Hepatocyte (in vitro differentiated cells): ENCODE measurements around the gene IDE. TPM values are rescaled to one million over a fixed set of nuclear protein-coding genes. Genes with fewer than 3 reads are reported as not detected.

Experiments
- DNase-seq: peaks from one replicate; pipeline ENCODE4 v3.0.0-alpha.2; 2016; ENCODE audit warnings: low spot score
- H2AFZ ChIP-seq: fragments of 200-600 bp; sonication (generic); 2 replicates; pipeline ENCODE4 v1.6.0; 2016; ENCODE audit warnings: antibody characterized with exemption, mild to moderate bottlenecking
- H3K27ac ChIP-seq: fragments of 200-600 bp; sonication (generic); 2 replicates; pipeline ENCODE4 v1.5.1; 2016; ENCODE audit warnings: mild to moderate bottlenecking
- H3K27me3 ChIP-seq: fragments of 200-600 bp; sonication (generic); 2 replicates; pipeline ENCODE4 v1.6.1; 2016
- H3K36me3 ChIP-seq: fragments of 200-600 bp; sonication (generic); replicated peaks from 2 replicates; pipeline ENCODE4 v1.5.1; 2016; ENCODE audit warnings: low read depth; ENCODE audit not compliant: insufficient read depth
- H3K4me1 ChIP-seq: fragments of 200-600 bp; sonication (generic); 2 replicates; pipeline ENCODE4 v1.5.1; 2016; ENCODE audit warnings: mild to moderate bottlenecking, moderate library complexity; ENCODE audit not compliant: insufficient read depth
- H3K4me2 ChIP-seq: fragments of 200-600 bp; sonication (generic); 2 replicates; pipeline ENCODE4 v1.6.0; 2016
- H3K4me3 ChIP-seq: fragments of 200-600 bp; sonication (generic); 2 replicates; pipeline ENCODE4 v1.5.1; 2016; ENCODE audit warnings: mild to moderate bottlenecking
- H3K79me2 ChIP-seq: fragments of 200-600 bp; sonication (generic); 2 replicates; pipeline ENCODE4 v1.6.0; 2017; ENCODE audit warnings: mild to moderate bottlenecking
- H3K9me2 ChIP-seq: fragments of 200-600 bp; sonication (generic); replicated peaks from 2 replicates; pipeline ENCODE4 v1.6.0; 2017; ENCODE audit warnings: mild to moderate bottlenecking; ENCODE audit not compliant: insufficient read depth
- H3K9me3 ChIP-seq: fragments of 200-600 bp; sonication (generic); 2 replicates; pipeline ENCODE4 v1.5.1; 2016; ENCODE audit warnings: low read depth, mild to moderate bottlenecking
- H4K20me1 ChIP-seq: fragments of 200-600 bp; sonication (generic); 2 replicates; pipeline ENCODE4 v1.6.0; 2016; ENCODE audit warnings: mild to moderate bottlenecking; ENCODE audit not compliant: insufficient read depth, poor library complexity, severe bottlenecking
- CTCF ChIP-seq: fragments of 200-600 bp; sonication (generic); IDR thresholded peaks from 2 replicates; pipeline ENCODE4 v1.5.1; 2016; ENCODE audit warnings: antibody characterized with exemption, mild to moderate bottlenecking; ENCODE audit not compliant: poor library complexity
- EZH2 ChIP-seq: fragments of 200-600 bp; sonication (generic); IDR thresholded peaks from 2 replicates; pipeline ENCODE4 v1.6.1; 2016; ENCODE audit warnings: antibody characterized with exemption, mild to moderate bottlenecking, borderline replicate concordance
- EZH2phosphoT487 ChIP-seq: fragments of 200-600 bp; sonication (generic); IDR thresholded peaks from one replicate; pipeline ENCODE4 v1.6.1; 2018; ENCODE audit warnings: antibody characterized with exemption, mild to moderate bottlenecking, low read depth, moderate library complexity; ENCODE audit not compliant: unreplicated experiment, severe bottlenecking
- WGBS: methylation state at CpG from one replicate; pipeline ENCODE4 v1.1.6; 2016; ENCODE audit warnings: low lambda C conversion rate; ENCODE audit errors: missing lambda C conversion rate; 5-methylcytosine and 5-hydroxymethylcytosine counted together
- polyA plus RNA-seq: library from polyadenylated mRNA; unstranded; fragments of >200 nt; fragmentation: Nextera tagmentation; extraction: Ambion mirVana; gene quantifications from 2 replicates; pipeline ENCODE4 v1.2.1, GENCODE V29; 2016
- total RNA-seq: library from RNA; depleted of rRNA; stranded (reverse); fragments of >200 nt; gene quantifications from 2 replicates; pipeline ENCODE4 v1.2.3, GENCODE V29; 2014

IDE gene
- total and polyA plus RNA-seq, 2 experiments from 2014 or later = 16.6 to 39.7 TPM

DNA sequence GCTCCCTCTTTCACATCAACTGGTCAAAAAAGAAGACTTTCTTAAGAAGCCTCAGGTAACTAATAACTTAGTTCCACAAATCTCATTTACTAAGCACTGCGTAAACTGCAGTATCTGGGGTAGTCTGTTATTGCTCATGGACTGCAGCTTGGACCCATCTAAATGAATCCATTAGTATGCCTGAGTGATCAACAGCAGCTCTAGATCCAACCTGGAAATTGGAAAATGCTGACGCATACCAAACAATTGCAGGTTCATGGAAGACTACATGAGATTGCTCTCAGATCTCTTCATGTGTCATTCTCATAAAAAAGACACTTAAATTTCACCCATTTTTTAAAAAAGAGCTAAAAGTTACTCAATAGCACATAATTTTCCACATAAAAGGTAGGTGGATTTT is 121.6 kb downstream of the IDE start:
- Histone ChIP-seq H3K4me3 (no peak overlapping the region), H3K9me2 (no peaks in the 10 kb centered on the region), H2AFZ (no peak overlapping the region), H3K9me3 (no peaks in the 10 kb centered on the region), H3K27me3 (no peaks in the 10 kb centered on the region), H3K27ac (no peak overlapping the region), H3K4me2 (no peak overlapping the region), H3K36me3 (no peaks in the 10 kb centered on the region), H4K20me1 (no peaks in the 10 kb centered on the region), H3K79me2 (no peaks in the 10 kb centered on the region), H3K4me1 (no peaks in the 10 kb centered on the region)
- TF ChIP-seq EZH2 (no peak), EZH2phosphoT487 (no peak), CTCF (no peak)
- whole genome bisulfite sequencing = 98% methylated on average over 2 of the region's 2 CpGs
- no peak for DNase-seq

- Histone ChIP-seq H3K9me2 (no peaks in the 10 kb centered on the region), H3K4me1 (no peaks in the 10 kb centered on the region), H3K27me3 (no peaks in the 10 kb centered on the region), H4K20me1 (no peaks in the 10 kb centered on the region), H3K4me2 (no peak overlapping the region), H3K4me3 (no peak overlapping the region), H3K79me2 (no peaks in the 10 kb centered on the region), H3K9me3 (no peaks in the 10 kb centered on the region), H3K36me3 (no peaks in the 10 kb centered on the region), H3K27ac (no peak overlapping the region), H2AFZ (no peak overlapping the region)
- no peak for DNase-seq
- TF ChIP-seq EZH2phosphoT487 (no peak), EZH2 (no peak), CTCF (no peak)
- WGBS = 97% methylated on average over 7 of the region's 7 CpGs
Observed at GRCh38 chr10:92451431-92451830, 122.5 kb downstream of the IDE start.

DNA sequence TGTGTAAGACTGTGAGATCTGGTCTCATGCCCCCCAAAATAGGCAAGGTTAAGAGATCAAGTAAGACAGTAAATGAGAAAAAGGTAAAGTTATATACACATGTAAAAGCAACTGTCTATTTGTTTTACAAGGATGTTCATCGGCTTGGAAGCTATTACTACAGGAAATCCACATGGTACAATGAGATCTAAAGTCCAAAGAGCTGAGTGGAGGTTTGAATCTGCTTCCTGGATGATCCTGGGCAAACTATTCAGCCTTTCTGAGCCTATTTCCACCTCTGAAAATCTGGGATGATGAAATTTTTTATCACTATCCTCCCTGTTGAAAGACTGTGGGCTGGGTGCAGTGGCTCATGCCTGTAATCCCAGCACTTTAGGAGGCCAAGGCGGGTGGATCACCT is 123.0 kb downstream of the IDE start:
- H3K27ac ChIP-seq = no peak overlapping the region
- WGBS = 88% methylated on average over 2 of the region's 2 CpGs
- no peaks in the 10 kb centered on the region for H3K9me2 ChIP-seq
- no peaks in the 10 kb centered on the region for H4K20me1 ChIP-seq
- H3K27me3 ChIP-seq = no peaks in the 10 kb centered on the region
- H3K4me3 ChIP-seq = no peak overlapping the region
- no peaks in the 10 kb centered on the region for H3K9me3 ChIP-seq
- no peaks in the 10 kb centered on the region for H3K36me3 ChIP-seq
- H3K4me2 ChIP-seq = no peak overlapping the region
- no peaks in the 10 kb centered on the region for H3K4me1 ChIP-seq
- no peak for DNase-seq
- H3K79me2 ChIP-seq = no peaks in the 10 kb centered on the region
- H2AFZ ChIP-seq = no peak overlapping the region
- no peak for TF ChIP-seq CTCF

DNA sequence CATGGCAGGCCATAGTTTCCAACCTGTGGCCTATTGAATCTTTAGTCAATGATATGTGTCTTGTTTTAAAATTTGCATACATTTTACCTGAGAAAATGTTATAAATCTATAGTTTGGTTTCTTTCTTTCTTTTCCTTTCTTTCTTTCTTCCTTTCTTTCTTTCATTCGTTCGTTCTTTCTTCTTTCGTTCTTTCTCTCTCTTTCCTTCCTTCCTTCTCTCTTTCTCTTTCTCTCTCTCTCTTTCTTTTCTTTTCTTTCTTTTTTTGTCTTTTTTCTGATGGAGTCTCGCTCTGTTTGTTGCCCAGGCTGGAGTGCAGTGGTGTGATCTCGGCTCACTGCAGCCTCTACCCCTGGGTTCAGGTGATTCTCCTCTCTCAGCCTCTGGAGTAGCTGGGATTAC is 133.3 kb downstream of the IDE start:
- Histone ChIP-seq H3K79me2 (no peaks in the 10 kb centered on the region), H3K9me3 (no peaks in the 10 kb centered on the region), H3K27me3 (no peaks in the 10 kb centered on the region), H3K4me3 (no peak overlapping the region), H3K4me1 (no peaks in the 10 kb centered on the region), H3K4me2 (no peak overlapping the region), H4K20me1 (no peaks in the 10 kb centered on the region), H2AFZ (no peak overlapping the region), H3K27ac (no peak overlapping the region), H3K9me2 (no peaks in the 10 kb centered on the region), H3K36me3 (no peaks in the 10 kb centered on the region)
- 97% methylated on average over 4 of the region's 5 CpGs for WGBS
- TF ChIP-seq EZH2phosphoT487 = no peak
- no peak for TF ChIP-seq EZH2
- no peak for TF ChIP-seq CTCF
- no peak for DNase-seq
